ENCODE measurements around the gene CRYBB3.

CRYBB3 gene

GRCh38 chr22:25199731-25200520 is at the start of gene CRYBB3:
Gene CRYBB3, plus strand, starts transcription at chr22:25199858. Its CDS starts 1,539 bp downstream, at chr22:25201397.
- DNase-seq (ENCODE audit: extremely low read depth, low read depth) = no peak
- no peak within 1 kb of the TSS for H3K4me3 ChIP-seq (replicated peaks; ENCODE audit: low read depth, low read length)
- TF ChIP-seq CTCF (IDR thresholded peaks at IDR 0.05; ENCODE audit: low read depth, low read length, missing control alignments) = no peak

GRCh38 chr22:25153961-25154666 is 45.5 kb upstream of the CRYBB3 start:
- H3K4me3 ChIP-seq (replicated peaks; ENCODE audit: low read depth, low read length) = no peak overlapping the region
- TF ChIP-seq CTCF (IDR thresholded peaks at IDR 0.05; ENCODE audit: low read depth, low read length, missing control alignments) = no peak
- no peak for DNase-seq (ENCODE audit: extremely low read depth, low read depth)

GRCh38 chr22:25154667-25154999 is 45.0 kb upstream of the CRYBB3 start:
- no peak for TF ChIP-seq CTCF (IDR thresholded peaks at IDR 0.05; ENCODE audit: low read depth, low read length, missing control alignments)
- no peak overlapping the region for H3K4me3 ChIP-seq (replicated peaks; ENCODE audit: low read depth, low read length)
- no peak for DNase-seq (ENCODE audit: extremely low read depth, low read depth)

GRCh38 chr22:25156736-25157135 is 42.9 kb upstream of the CRYBB3 start:
- DNase-seq (ENCODE audit: extremely low read depth, low read depth) = no peak
- no peak for TF ChIP-seq CTCF (IDR thresholded peaks at IDR 0.05; ENCODE audit: low read depth, low read length, missing control alignments)
- no peak overlapping the region for H3K4me3 ChIP-seq (replicated peaks; ENCODE audit: low read depth, low read length)

GRCh38 chr22:25159028-25159427 is 40.6 kb upstream of the CRYBB3 start:
- no peak for DNase-seq (ENCODE audit: extremely low read depth, low read depth)
- no peak overlapping the region for H3K4me3 ChIP-seq (replicated peaks; ENCODE audit: low read depth, low read length)
- no peak for TF ChIP-seq CTCF (IDR thresholded peaks at IDR 0.05; ENCODE audit: low read depth, low read length, missing control alignments)

- no peak overlapping the region for H3K4me3 ChIP-seq (replicated peaks; ENCODE audit: low read depth, low read length)
- DNase-seq (ENCODE audit: extremely low read depth, low read depth) = no peak
- TF ChIP-seq CTCF (IDR thresholded peaks at IDR 0.05; ENCODE audit: low read depth, low read length, missing control alignments) = no peak
Measured at GRCh38 chr22:25160120-25160996, 39.3 kb upstream of the CRYBB3 start.
